HG02973 (cell line): Measurements from ENCODE around the gene RYR1.
"Not testable (repeated sequence)": the region's sequence is repeated elsewhere in the genome, so short reads cannot be mapped to it uniquely, and the experiment has no call there.

Experiments used
- ATAC-seq: cut with Tn5 transposase; IDR thresholded peaks from one replicate; pipeline ENCODE4 v1.9.1; 2021; ENCODE audit warnings: moderate library complexity; ENCODE audit not compliant: unreplicated experiment

RYR1 gene

GRCh38 chr19:38488096-38488495, 54.6 kb downstream of the RYR1 start:
- no peak for ATAC-seq

DNA sequence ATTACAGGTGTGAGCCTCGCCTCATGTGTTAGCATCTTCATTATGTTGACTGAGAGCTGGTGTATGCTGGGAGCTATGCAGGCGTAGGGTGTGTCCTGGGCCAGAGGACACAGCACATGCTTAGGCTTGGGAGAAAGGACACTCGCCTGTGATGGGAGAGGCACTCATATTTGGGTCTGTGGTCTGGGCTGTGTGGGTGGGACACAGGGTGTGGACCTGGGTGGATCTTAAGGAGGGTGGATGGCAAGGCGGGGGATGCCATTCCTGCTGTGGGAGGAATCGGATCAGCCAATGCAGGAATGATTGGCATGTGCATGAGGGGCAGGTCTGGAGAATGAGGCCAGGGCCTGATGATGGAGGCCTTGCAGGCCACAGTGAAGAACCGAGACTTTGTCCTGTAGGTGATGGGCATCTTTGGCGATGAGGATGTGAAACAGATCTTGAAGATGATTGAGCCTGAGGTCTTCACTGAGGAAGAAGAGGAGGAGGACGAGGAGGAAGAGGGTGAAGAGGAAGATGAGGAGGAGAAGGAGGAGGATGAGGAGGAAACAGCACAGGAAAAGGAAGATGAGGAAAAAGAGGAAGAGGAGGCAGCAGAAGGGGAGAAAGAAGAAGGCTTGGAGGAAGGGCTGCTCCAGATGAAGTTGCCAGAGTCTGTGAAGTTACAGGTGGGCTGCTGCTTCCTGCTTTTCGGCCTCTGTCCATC, 55.4 kb downstream of the RYR1 start:
- ATAC-seq = no peak

DNA sequence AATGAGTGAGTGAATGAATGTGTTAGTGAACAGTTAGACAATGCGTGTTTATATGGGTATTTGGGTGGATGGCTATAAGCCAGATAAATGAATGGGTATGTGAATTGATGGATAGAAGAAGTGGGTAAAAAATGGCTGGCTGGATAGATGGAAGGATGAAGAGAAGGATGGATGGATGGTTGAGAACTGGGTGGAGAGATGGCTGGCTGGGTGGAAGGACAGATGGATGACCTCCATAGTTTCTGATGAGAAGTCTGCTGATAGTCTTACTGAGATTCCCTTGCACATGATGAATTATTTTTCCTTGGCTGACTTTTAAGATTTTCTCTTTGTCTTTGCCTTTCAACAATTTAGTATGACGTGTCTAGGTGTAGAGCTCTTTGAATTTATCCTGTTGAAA, 57.4 kb downstream of the RYR1 start:
- no peak for ATAC-seq

GRCh38 chr19:38492181-38492813, 58.8 kb downstream of the RYR1 start:
- ATAC-seq = no peak

DNA sequence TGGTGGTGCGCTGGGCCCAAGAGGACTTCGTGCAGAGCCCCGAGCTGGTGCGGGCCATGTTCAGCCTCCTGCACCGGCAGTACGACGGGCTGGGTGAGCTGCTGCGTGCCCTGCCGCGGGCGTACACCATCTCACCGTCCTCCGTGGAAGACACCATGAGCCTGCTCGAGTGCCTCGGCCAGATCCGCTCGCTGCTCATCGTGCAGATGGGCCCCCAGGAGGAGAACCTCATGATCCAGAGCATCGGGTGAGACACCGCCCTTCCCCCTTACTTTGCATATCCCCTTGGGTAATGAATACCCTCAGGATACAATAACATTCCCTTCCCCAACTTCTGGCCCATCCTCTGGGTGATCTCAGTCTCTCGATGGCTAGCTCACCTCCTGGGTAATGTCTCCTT, 60.9 kb downstream of the RYR1 start:
- no peak for ATAC-seq

GRCh38 chr19:38495375-38495774, 61.9 kb downstream of the RYR1 start:
- not testable (repeated sequence) for ATAC-seq

DNA sequence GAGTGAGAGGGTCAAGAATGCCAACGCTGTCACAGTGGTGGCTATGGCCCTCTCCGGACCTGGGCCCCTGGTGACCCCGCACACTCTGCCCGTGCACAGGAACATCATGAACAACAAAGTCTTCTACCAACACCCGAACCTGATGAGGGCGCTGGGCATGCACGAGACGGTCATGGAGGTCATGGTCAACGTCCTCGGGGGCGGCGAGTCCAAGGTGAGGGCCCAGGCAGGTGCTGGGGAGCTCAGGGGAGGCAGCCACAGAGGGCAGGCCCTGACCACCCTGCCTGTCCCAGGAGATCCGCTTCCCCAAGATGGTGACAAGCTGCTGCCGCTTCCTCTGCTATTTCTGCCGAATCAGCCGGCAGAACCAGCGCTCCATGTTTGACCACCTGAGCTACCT, 62.6 kb downstream of the RYR1 start:
- ATAC-seq = no peak

DNA sequence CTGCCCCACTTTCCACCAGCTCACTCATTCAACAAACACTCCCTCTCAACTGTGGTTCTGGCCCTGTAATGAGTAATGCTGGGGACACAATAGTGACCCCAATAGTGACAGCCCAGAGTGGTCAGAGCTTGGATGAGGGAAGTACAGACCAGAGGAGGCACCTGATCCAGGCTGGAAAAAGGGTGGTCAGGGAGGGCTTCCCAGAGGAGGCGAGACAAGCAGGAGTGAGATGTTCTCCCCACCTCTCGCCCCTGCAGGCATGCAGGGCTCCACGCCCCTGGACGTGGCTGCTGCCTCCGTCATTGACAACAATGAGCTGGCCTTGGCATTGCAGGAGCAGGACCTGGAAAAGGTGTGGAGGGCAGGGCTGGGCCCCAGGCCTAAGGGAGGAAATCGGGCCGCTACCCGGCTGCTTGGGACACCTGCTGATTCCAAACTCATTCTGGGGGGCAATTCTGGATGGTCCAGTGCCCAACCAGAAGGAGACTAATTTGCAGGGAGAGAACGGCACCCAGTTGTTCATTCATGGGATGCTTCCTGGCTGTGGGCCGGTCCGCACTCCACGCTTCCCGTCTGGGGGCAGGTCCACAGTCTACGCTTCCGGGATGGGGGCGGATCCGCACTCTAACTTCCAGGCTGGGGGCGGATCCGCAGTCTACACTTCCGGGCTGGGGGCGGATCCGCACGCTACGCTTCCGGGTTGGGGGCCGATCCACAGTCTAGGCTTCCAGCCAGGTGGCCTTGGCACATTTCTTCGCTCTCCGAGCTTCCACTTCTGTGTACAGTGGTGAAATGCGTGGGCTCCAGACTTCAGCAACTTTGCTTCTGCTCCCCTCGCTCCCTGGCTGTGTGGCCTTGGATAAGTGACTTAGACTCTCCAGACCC, 63.4 kb downstream of the RYR1 start:
- ATAC-seq = no peak

- no peak for ATAC-seq
Observed at GRCh38 chr19:38497907-38498306, 64.4 kb downstream of the RYR1 start.

DNA sequence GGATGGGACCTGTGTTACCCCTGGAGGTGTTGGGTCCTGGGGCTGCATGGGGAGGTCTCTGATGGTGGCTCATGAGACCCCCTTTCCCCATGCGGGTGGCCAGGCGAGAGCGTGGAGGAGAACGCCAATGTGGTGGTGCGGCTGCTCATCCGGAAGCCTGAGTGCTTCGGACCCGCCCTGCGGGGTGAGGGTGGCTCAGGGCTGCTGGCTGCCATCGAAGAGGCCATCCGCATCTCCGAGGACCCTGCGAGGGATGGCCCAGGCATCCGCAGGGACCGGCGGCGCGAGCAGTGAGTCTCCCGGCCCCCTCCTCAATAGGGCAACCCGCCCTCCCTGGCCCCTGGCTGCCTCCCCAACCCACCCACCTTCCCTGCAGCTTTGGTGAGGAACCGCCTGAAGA, 66.0 kb downstream of the RYR1 start:
- no peak for ATAC-seq

GRCh38 chr19:38500450-38500849, 67.0 kb downstream of the RYR1 start:
- no peak for ATAC-seq

DNA sequence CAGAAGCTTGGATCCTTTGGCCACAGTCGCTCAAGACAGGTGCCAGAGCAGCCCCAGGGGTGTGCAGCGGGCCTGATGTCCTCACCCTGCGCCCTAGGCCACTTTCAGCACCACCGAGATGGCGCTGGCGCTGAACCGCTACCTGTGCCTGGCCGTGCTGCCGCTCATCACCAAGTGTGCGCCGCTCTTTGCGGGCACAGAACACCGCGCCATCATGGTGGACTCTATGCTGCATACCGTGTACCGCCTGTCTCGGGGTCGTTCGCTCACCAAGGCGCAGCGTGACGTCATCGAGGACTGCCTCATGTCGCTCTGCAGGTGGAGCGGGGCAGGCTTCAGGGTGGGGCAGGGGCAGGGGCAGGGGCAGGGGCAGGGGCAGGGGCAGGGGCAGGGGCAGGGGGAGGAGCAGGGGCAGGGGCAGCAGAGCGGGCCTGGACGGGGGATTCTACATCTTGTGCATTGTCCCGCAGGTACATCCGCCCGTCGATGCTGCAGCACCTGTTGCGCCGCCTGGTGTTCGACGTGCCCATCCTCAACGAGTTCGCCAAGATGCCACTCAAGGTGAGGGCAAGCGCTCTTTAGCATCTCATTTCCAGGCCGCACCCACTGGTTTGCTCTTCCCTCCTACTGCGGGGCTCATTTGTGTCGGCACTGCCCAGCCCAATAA, 69.1 kb downstream of the RYR1 start:
- ATAC-seq = no peak

GRCh38 chr19:38503077-38503410, 69.6 kb downstream of the RYR1 start:
- no peak for ATAC-seq

DNA sequence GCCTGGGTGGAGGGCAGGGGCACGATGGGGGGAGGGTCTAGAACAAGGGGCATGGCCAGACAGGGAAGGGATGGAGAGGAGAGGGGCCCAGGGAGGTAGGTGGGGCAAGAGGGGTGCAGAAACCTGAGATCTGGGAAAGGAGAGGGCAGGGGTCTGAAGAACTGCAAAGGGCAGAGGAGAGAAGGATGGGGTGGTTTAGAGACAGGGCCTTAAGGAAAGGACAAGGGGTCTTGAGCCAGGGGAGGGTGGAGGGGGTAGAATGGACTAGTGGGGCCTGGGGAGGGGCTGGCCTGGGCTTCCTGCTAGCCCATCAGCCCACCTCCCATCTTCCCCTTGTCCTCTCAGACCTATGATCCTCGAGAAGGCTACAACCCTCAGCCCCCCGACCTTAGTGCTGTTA, 72.5 kb downstream of the RYR1 start:
- ATAC-seq = no peak

DNA sequence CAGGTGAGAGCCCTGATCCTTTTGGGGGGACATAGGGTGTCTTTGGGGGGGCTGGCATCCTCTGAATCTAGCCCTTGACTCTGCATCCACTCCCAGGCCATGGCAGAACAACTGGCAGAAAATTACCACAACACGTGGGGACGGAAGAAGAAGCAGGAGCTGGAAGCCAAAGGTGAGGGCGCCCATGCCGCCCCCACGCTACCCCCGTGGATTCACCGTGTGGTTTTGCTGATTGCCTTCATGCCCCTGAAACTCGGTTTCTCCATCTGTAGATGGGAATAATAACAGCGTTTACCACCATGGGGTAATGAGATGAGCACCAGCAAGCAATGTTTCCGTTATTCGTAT, 72.9 kb downstream of the RYR1 start:
- no peak for ATAC-seq

- ATAC-seq = no peak
Observed at GRCh38 chr19:38506723-38507550, 73.4 kb downstream of the RYR1 start.

- no peak for ATAC-seq
Observed at GRCh38 chr19:38507551-38508127, 74.1 kb downstream of the RYR1 start.

DNA sequence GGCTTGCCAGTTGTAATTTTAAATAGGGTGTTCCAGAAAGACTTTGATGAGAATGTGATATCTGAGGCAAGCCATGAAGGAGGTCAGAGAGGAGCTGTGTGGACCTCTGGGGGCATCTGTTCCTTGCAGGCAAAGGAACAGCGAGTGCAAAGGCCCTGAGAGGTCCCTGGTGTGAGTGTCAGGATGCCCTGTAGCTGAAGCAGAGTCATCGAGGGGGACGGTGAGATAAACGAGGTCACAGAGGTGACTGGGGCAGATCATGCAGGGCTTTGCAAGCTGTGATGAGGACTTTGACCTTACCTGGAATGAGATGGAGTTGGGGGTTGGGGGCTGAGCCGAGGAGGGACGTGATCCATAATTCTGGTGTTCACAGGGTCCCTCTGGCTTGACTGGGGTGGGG, 75.0 kb downstream of the RYR1 start:
- no peak for ATAC-seq

- no peak for ATAC-seq
Observed at GRCh38 chr19:38509027-38509426, 75.5 kb downstream of the RYR1 start.

DNA sequence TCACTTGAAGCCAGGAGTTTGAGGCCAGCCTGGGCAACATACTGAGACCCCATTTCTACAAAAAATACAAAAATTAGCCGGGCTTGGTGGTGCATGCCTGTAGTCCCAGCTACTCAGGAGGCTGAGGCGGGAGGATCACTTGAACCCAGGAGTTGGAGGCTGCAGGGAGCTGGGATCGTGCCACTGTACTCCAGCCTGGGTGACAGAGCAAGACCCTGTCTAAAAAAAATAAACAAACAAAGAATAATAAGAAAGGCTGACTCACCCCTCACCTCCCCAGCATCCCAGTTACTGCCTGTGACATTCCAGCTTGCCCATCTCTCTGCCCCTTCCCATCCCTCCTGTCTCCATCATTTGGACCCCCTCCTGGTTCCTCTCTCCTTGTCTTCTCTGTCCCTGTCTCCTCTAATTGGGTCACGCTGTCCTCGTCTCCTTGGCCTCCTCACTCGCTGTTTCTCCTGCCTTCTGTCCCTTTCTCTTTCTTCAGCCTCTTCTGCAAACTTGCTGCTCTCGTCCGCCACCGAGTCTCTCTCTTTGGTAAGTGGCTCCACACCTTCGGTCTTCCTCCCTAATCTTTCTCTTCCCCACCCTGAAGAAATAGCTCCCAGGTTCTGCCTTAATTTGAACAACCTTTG, 77.7 kb downstream of the RYR1 start:
- ATAC-seq = no peak
